ENCODE measurements around the gene SELENOO. TPM values are rescaled to one million over a fixed set of nuclear protein-coding genes. Genes with fewer than 3 reads are reported as not detected.

The SELENOO gene
- total RNA-seq, 2 experiments from 2014 or later: 34.0 to 44.2 TPM

- H4K20me1 ChIP-seq (ENCODE audit: insufficient read depth, low read length): no peaks in the 10 kb centered on the region
- TF ChIP-seq CTCF (conservative IDR thresholded peaks at IDR 0.05; ENCODE audit: low read length): peak; percentile 56; the same call in 1 of the 2 replicates
- TF ChIP-seq EZH2phosphoT487 (IDR thresholded peaks at IDR 0.05; ENCODE audit: borderline replicate concordance, low read depth, low read length): no peak
- H3K4me2 ChIP-seq (ENCODE audit: low read length): peak overlapping the region; percentile 96
- peaks cover 50% of the 10 kb centered on the region for H3K36me3 ChIP-seq (ENCODE audit: insufficient read depth, low read length)
- H3K9me2 ChIP-seq (ENCODE audit: insufficient read depth, low read length): no peaks in the 10 kb centered on the region
- peak overlapping the region; percentile 68 for H3K4me3 ChIP-seq (ENCODE audit: low read depth, low read length, poor library complexity, severe bottlenecking)
- POLR2A ChIA-PET: interaction anchor here (0.6 to 1.7 kb wide), 3 partner anchors 16 to 71 kb away, joined by 3 to 7 read pairs (median 6); partner anchors contain the start of gene MAPK12
- peak overlapping the region; percentile 99 for H3K27ac ChIP-seq (ENCODE audit: low read depth, low read length, poor library complexity, severe bottlenecking)
- intact Hi-C loops (cut with micrococcal nuclease; ENCODE audit: unreplicated experiment): loop anchor here (2.0 to 5.0 kb wide), 4 partner anchors 90 to 282 kb away; no protein-coding TSS in a partner anchor
- DNase-seq (ENCODE audit: low spot score): peak; percentile 95
- H3K4me1 ChIP-seq (ENCODE audit: insufficient read depth, low read length, poor library complexity, severe bottlenecking): peaks cover 73% of the 10 kb centered on the region
- BruUV-seq (replicated peaks): no TSS peak
- CTCF ChIA-PET (ENCODE audit: unreplicated experiment): interaction anchor here (0.5 to 0.6 kb wide), 2 partner anchors 104 to 290 kb away, joined by 3 read pairs; no protein-coding TSS in a partner anchor
- peaks cover 47% of the 10 kb centered on the region for H3K79me2 ChIP-seq (ENCODE audit: insufficient read depth, low read depth, low read length)
- no peak overlapping the region for H2AFZ ChIP-seq (ENCODE audit: low read length)
- no peaks in the 10 kb centered on the region for H3K9me3 ChIP-seq (ENCODE audit: low read length)
These were observed 10.4 kb upstream of the SELENOO start for GRCh38 chr22:50190182-50190940.

- no peaks in the 10 kb centered on the region for H4K20me1 ChIP-seq (ENCODE audit: insufficient read depth, low read length)
- CTCF ChIA-PET (ENCODE audit: unreplicated experiment): no interaction called here
These were observed 9.7 kb upstream of the SELENOO start for GRCh38 chr22:50190941-50191741.

More at GRCh38 chr22:50190941-50191741, 9.7 kb upstream of the SELENOO start:
- Histone ChIP-seq H3K4me1 (ENCODE audit: insufficient read depth, low read length, poor library complexity, severe bottlenecking) (peaks cover 73% of the 10 kb centered on the region), H3K4me2 (ENCODE audit: low read length) (peak overlapping the region; percentile 96), H2AFZ (ENCODE audit: low read length) (no peak overlapping the region), H3K4me3 (ENCODE audit: low read depth, low read length, poor library complexity, severe bottlenecking) (peak overlapping the region; percentile 68), H3K9me3 (ENCODE audit: low read length) (no peaks in the 10 kb centered on the region), H3K9me2 (ENCODE audit: insufficient read depth, low read length) (no peaks in the 10 kb centered on the region), H3K36me3 (ENCODE audit: insufficient read depth, low read length) (peaks cover 56% of the 10 kb centered on the region), H3K27ac (ENCODE audit: low read depth, low read length, poor library complexity, severe bottlenecking) (peak overlapping the region; percentile 99), H3K79me2 (ENCODE audit: insufficient read depth, low read depth, low read length) (peaks cover 46% of the 10 kb centered on the region)
- DNase-seq (ENCODE audit: low spot score): peak; percentile 94
- TF ChIP-seq EZH2phosphoT487 (IDR thresholded peaks at IDR 0.05; ENCODE audit: borderline replicate concordance, low read depth, low read length): no peak
- TF ChIP-seq CTCF (conservative IDR thresholded peaks at IDR 0.05; ENCODE audit: low read length): no peak
- POLR2A ChIA-PET: interaction anchor here (0.9 to 1.7 kb wide), 2 partner anchors 17 to 70 kb away, joined by 6 to 7 read pairs; partner anchors contain the start of gene MAPK12
- BruUV-seq (replicated peaks): no TSS peak
- intact Hi-C loops (cut with micrococcal nuclease; ENCODE audit: unreplicated experiment): loop anchor here (2.0 to 5.0 kb wide), 4 partner anchors 90 to 281 kb away; no protein-coding TSS in a partner anchor

Data from OCI-LY7 (cell line).